ENCODE results near the gene PROZ. TPM values are rescaled to one million over a fixed set of nuclear protein-coding genes. Genes with fewer than 3 reads are reported as not detected.

Gene PROZ
- total RNA-seq, 1 donor from 2014 or later: not detected

DNA sequence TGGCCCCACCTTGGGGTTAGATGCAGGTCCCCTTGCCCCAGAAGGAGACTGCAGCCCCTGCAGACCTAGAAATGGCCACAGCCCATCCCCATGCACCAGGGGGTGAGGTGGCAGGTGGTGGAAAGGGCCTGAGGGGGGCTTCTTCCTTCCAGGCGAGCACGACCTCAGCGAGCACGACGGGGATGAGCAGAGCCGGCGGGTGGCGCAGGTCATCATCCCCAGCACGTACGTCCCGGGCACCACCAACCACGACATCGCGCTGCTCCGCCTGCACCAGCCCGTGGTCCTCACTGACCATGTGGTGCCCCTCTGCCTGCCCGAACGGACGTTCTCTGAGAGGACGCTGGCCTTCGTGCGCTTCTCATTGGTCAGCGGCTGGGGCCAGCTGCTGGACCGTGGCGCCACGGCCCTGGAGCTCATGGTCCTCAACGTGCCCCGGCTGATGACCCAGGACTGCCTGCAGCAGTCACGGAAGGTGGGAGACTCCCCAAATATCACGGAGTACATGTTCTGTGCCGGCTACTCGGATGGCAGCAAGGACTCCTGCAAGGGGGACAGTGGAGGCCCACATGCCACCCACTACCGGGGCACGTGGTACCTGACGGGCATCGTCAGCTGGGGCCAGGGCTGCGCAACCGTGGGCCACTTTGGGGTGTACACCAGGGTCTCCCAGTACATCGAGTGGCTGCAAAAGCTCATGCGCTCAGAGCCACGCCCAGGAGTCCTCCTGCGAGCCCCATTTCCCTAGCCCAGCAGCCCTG, 40.0 kb upstream of the PROZ start:
- intact Hi-C loops (cut with DNase I): no loop called here
- no peak for ATAC-seq
- no peak for DNase-seq (ENCODE audit: missing footprints)

DNA sequence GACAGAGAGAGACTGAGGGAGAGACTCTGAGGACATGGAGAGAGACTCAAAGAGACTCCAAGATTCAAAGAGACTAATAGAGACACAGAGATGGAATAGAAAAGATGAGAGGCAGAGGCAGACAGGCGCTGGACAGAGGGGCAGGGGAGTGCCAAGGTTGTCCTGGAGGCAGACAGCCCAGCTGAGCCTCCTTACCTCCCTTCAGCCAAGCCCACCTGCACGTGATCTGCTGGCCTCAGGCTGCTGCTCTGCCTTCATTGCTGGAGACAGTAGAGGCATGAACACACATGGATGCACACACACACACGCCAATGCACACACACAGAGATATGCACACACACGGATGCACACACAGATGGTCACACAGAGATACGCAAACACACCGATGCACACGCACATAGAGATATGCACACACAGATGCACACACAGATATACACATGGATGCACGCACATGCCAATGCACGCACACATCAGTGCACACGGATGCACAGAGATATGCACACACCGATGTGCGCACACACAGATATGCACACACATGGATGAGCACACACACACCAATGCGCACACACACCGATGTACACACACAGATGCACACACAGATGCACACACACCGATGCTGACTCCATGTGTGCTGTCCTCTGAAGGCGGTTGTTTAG, 39.2 kb upstream of the PROZ start:
- intact Hi-C loops (cut with DNase I): no loop called here
- ATAC-seq (no peak), DNase-seq (ENCODE audit: missing footprints) (no peak)

DNA sequence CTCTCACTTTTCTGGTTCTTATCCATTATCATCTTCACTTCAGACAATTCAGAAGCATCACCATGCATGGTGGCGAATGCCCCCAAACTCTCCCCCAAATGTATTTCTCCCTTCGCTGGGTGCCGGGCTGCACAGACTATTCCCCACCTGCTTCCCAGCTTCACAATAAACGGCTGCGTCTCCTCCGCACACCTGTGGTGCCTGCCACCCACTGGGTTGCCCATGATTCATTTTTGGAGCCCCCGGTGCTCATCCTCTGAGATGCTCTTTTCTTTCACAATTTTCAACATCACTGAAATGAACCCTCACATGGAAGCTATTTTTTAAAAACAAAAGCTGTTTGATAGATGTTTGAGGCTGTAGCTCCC, 38.6 kb upstream of the PROZ start:
- intact Hi-C loops (cut with DNase I): no loop called here
- DNase-seq (ENCODE audit: missing footprints) (no peak), ATAC-seq (no peak)

- intact Hi-C loops (cut with DNase I): no loop called here
- DNase-seq (ENCODE audit: missing footprints) (no peak), ATAC-seq (no peak)
These were observed 37.9 kb upstream of the PROZ start for GRCh38 chr13:113120300-113121182.

DNA sequence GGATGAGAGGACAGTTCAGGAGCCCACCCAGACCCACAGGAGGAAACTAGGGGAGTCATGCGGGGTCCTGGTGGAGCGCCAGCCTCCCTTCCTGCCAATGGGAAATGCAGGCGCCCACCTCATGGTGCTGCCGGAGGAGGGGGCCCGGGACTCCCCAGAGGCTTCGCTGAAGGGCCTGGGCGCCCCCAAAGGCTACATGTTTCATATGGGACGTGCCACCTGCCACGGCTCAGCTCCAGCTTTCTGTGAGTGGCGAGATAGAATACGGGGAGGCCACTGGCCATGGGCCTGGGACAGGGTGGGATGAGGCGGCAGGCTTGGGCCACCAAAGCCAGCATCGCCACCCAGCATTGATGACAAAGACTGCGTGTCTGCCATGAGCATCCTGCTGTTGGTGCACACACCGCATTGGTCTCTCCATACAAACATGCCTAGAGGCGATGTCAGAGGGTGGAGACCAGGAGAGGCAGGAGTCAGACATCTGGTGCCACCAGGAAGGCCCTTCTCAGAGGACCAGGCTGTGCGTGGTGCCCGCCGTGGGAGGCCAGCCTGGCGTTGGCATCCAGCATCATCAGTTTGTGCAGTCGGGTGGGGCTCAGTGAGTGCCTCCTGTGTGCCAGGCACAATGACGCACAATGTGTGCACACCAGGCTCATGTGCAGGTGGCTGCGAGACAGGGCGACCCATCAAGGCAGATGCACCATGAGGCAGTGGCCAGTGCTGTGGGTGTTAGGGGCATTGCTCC, 37.1 kb upstream of the PROZ start:
- ATAC-seq: no peak
- no peak for DNase-seq (ENCODE audit: missing footprints)
- intact Hi-C loops (cut with DNase I): no loop called here

DNA sequence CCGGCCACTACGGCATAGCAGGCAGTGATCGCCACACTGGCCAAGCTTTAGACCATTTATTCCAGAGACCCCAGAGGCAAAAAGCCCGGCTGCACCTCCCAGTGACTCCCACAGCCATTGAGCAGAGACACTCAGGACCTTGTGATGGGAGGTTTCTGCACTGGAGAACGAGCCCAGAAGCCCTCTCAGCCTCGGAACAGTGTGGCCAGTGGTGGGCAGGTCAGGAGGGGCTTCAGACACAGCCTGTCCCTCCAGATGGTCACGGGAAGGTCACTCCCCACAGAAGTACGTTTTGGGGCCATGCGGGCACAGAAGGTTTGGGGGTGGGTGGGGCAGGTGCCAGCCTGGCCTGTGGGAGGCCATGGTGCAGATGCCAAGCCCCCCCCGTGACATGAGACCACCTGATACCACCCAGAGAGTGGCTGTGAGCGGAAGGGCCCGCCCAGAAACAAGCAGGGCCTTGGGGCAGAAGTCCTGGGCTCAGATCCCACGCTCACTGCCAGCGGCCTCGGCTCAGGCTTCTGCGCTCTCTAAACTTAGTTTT, 36.4 kb upstream of the PROZ start:
- ATAC-seq (no peak), DNase-seq (ENCODE audit: missing footprints) (no peak)
- intact Hi-C loops (cut with DNase I): no loop called here

- intact Hi-C loops (cut with DNase I): no loop called here
- peak; percentile 86 for DNase-seq (ENCODE audit: missing footprints)
- peak; percentile 94 for ATAC-seq
These were observed 35.8 kb upstream of the PROZ start, which contains the start of gene F10 for GRCh38 chr13:113122550-113123225. TSS of gene F10 (plus strand) at chr13:113122799. CDS start at chr13:113122856, 57 bp downstream.

DNA sequence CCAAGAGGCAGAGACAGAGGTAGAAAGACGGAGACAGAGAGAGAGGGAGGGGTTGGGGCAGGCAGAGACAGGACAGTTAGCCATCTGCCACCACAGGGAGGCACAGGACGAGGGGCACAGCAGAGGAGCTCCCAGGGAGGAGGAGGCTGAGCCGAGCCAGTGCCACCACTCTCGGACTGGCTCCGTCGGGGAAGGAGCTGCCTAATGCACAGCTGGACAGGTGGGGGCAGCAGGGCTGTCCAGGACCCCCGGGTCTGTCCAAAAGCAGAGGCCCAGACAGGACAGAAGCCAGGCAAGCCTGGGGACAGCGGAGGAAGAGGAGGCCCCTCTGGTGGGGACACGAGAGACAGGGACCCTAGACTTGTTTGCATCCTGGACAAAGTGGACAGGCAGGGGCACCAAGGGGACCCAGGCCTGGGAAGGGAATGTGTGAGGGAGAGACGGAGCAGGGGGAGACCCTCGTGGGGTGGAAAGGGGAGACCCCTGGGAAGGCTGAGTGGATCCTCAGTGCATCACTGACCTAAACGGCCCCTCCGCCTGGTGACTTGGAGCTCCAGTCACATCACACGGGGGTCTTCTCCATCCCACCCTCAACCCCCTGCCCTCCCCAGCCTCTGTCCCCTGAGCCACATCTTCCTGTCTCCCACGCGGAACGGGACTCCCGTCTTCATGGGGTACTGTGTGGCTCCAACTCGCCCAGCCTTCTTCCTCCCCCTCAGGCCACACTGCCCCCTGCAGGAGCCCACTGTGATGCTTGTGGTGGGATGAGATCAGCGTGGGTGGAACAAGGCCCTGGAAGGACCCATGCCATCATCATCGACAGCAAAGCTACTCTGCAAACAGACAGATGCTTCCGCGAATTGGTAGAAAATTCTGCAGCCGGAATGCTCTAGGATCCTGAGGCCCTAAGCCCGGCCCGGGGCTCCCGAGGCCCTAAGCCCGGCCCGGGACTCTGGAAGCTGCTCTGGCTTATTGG, 34.9 kb upstream of the PROZ start:
- intact Hi-C loops (cut with DNase I): no loop called here

DNA sequence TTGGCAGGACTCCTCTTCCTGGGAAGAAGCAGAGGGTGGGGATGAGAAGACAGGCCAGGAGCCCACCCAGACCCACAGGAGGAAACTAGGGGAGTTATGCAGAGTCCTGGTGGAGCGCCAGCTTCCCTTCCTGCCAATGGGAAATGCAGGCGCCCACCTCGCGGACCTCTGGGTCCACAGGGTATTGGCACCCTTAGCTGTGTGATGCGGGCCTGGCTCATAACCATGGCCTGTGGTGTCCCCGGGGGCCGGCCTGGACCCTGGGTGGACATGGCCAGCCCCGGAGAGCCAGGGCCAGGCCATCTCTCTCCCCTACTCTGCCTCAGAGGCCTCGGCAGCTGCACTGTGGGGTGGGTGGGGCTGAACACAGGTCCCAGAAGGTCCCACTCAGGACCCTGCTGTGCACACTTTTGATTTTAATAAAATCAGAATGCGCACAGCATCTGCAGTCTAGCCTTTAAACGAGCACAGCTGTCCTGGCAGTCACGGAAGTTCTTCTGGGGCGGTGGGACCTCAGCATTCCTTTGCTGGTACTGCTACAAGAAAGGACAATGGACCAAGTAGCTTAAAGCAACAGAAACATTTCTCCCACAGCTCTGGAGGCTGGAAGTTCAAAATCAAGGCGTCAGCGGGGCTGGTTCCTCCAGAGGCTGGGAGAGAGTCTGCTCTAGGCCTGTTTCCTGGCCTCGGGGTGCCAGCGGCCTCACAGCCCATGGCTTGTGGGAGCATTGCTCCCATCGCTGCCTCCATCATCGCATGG, 34.1 kb upstream of the PROZ start:
- DNase-seq (ENCODE audit: missing footprints) (no peak), ATAC-seq (no peak)
- intact Hi-C loops (cut with DNase I): no loop called here

More for the DNA sequence above, 34.9 kb upstream of the PROZ start:
- DNase-seq (ENCODE audit: missing footprints) (no peak), ATAC-seq (no peak)

DNA sequence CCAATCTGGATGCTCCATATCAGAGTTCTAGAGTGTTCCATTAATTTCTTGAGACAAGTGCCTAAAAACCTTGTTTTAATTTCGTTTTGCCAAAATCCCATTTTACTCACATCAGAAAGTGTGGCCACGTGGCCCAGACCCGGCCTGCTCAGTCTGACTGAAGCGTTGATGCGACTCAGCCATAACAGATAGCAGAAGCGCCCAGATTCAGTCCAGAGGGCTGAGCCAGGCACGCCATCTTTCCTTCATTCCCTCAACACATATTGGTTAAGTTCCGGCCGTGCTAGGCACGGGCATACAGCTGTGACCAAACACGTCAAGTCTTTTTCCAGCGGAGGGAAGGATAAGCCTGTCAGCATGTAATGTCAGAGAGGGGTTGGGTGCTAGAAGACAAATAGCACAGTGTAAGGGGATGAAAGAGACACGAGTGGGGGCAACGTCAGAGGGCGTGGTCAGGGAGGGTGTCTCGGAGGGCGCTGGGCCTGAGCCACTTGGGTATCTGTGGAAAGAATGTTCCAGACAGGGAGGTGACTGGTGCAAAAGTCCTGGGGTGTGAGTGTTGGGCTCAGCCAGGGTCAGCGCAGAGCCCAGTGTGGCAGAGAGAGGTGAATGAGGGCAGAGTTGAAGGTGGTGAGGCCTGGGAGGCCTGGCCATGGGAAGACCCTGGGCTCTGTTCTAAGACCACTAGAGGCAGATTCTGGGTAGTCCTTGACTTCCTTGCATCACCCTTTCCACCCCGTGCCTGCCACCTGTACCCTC, 32.8 kb upstream of the PROZ start:
- ATAC-seq (no peak), DNase-seq (ENCODE audit: missing footprints) (no peak)
- intact Hi-C loops (cut with DNase I): loop anchor here (5.0 kb wide), 1 partner anchor 83 kb away; no protein-coding TSS in a partner anchor

DNA sequence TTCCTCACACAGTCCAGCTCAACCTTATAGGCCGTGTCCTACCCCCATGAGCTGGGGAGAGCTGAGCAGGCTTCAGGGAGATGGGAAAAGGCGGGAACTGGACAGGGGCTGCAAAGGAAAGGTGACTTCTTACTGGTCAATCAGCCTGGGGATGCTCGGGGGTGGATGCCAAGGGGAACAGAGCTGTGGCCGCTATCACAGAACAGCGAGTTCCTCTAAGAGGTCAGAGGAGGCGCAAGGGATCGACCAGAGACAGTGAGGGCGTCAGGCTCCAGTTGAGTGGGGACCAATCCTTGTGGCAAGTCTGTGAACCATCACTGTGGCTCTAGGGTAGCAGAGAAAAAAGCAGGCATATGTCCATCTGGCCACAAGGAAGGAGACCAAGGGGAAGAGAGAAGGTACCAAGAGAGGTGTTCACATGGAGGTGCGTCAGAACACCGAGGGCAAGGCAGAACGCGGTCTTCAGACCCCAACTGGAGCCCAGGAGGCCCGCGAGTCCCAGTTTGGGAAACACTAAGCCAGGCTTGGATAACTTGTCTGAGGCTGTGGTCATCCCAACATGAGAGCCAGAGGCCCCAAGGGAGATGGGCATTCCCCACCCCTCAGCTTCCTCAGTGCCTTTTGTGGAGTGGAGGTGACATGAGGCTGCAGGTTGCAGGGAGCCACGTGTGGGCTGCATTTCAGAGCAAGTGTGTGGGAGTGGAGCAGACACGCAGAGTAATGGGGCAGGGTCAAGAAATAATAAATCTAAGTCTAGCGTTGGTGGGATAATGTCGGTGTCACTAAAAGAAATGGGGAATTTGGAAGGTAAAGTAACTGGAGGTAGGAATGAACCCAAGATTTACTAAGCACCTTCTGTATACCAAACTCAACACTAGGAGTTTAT, 31.9 kb upstream of the PROZ start:
- DNase-seq (ENCODE audit: missing footprints) (peak; percentile 34), ATAC-seq (no peak)
- intact Hi-C loops (cut with DNase I): loop anchor here (5.0 kb wide), 1 partner anchor 84 kb away; no protein-coding TSS in a partner anchor

- intact Hi-C loops (cut with DNase I): loop anchor here (5.0 kb wide), 1 partner anchor 87 kb away; no protein-coding TSS in a partner anchor
- DNase-seq (ENCODE audit: missing footprints): peak; percentile 60
- no peak for ATAC-seq
These were observed 29.0 kb upstream of the PROZ start for GRCh38 chr13:113129480-113129879.

DNA sequence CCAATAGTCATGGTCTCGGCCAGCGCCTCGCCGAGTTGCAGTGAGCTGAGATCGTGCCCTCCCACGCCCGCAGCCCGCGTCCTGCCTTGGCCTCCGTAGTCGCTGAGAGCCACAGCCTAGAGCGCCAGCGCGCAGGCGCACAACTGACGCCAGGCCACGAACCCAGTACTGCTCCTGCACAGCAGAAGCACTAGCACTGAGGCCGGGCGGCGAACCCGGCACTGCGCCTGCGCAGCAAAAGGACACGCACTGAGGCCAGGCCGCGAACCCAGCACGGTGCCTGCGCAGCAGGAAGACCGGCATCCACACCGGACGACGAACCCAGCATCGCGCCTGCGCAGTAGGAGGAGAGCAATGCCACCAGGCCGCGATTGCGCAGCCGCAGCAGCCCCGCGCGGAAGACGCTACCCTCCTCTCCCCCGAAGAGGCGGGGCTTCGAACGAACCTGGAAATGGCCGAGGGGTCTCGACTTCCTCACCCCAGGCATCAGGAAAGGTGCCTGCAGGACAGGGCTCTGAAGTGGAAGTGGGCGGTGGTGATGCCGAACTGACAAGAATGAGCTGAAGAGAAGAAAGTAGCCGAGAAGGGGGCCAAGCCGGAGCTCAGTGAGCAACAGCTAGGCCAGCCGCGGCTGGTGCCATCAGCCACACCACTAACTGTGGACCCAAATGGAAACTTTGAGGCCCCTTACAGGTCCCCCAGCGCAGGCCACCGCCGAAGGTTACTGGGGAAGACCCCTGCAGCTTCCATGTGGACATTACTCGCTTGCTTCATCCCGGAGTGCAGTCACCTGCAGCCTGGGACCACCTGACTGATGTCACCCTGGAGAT, 28.3 kb upstream of the PROZ start:
- peak; percentile 72 for ATAC-seq
- intact Hi-C loops (cut with DNase I): loop anchor here (5.0 kb wide), 1 partner anchor 88 kb away; no protein-coding TSS in a partner anchor
- peak; percentile 72 for DNase-seq (ENCODE audit: missing footprints)
